ENCODE results near the gene KCTD10.
A peak's percentile ranks its signal among the peaks of the same experiment; 100 is the strongest.

GRCh38 chr12:109461846-109462756 is 15.0 kb downstream of the KCTD10 start:
- TF ChIP-seq CTCF (IDR thresholded peaks at IDR 0.05) (no peak), POLR2A (IDR thresholded peaks at IDR 0.05; ENCODE audit: low read length) (no peak), CEBPB (IDR thresholded peaks at IDR 0.05) (peak in 1 of 2 experiments; percentile 63; a peak in 2 of 4 replicates), HEYL (CRISPR knock-in tag; IDR thresholded peaks at IDR 0.05) (no peak), PHF8 (IDR thresholded peaks at IDR 0.05; ENCODE audit: borderline replicate concordance, low read depth) (no peak), MYC (IDR thresholded peaks at IDR 0.05; ENCODE audit: borderline replicate concordance, low read length) (no peak), EP300 (IDR thresholded peaks at IDR 0.05) (no peak), HDAC2 (IDR thresholded peaks at IDR 0.05) (no peak), BHLHE40 (IDR thresholded peaks at IDR 0.05; ENCODE audit: low read depth, low read length) (no peak), RFX5 (IDR thresholded peaks at IDR 0.05) (no peak), ZNF302 (CRISPR knock-in tag; IDR thresholded peaks at IDR 0.05) (no peak), SMC3 (IDR thresholded peaks at IDR 0.05) (no peak), REST (IDR thresholded peaks at IDR 0.05) (no peak)

Data from A549 (cell line).